WTC11 (cell line): ENCODE results near the gene LAMC1. TPM values are rescaled to one million over a fixed set of nuclear protein-coding genes. Genes with fewer than 3 reads are reported as not detected.

Source experiments
- ATAC-seq: fragments of 200-7000 bp; cut with Tn5 transposase; 2 replicates; pipeline ENCODE4 v1.10.0; 2021; ENCODE audit warnings: mild to moderate bottlenecking, moderate library complexity
- CTCF ChIA-PET: fragments of 300-600 bp; sonication (Branson Sonifier 250); formaldehyde crosslinking; loops from one replicate; lab custom pipeline; 2021; ENCODE audit warnings: antibody characterized with exemption; lab: Charles Lee
- POLR2A ChIA-PET: fragments of 350-600 bp; sonication (Branson Sonifier 250); formaldehyde crosslinking; loops from one replicate; lab custom pipeline; 2021; ENCODE audit warnings: antibody characterized with exemption; lab: Charles Lee
- DNase-seq: peaks from one replicate; pipeline ENCODE4 v3.0.0; 2021; ENCODE audit warnings: low spot score
- H3K27ac Mint-ChIP-seq: 2 replicates; pipeline ENCODE4 v1.8.0; 2021; ENCODE audit warnings: mixed read lengths
- H3K27me3 Mint-ChIP-seq: 2 replicates; pipeline ENCODE4 v1.8.0; 2021; ENCODE audit warnings: low read depth, mild to moderate bottlenecking, moderate library complexity, mixed read lengths
- H3K36me3 Mint-ChIP-seq: 2 replicates; pipeline ENCODE4 v1.8.0; 2021; ENCODE audit warnings: mixed read lengths
- H3K4me1 Mint-ChIP-seq: 2 replicates; pipeline ENCODE4 v1.8.0; 2022; ENCODE audit warnings: mixed read lengths
- H3K4me3 Mint-ChIP-seq: 2 replicates; pipeline ENCODE4 v1.8.0; 2021; ENCODE audit warnings: mild to moderate bottlenecking, moderate library complexity, mixed read lengths
- H3K9me3 Mint-ChIP-seq: 2 replicates; pipeline ENCODE4 v1.8.0; 2021; ENCODE audit warnings: mixed read lengths
- AFF4 ChIP-seq: sonication (generic); formaldehyde crosslinking; IDR thresholded peaks from 2 replicates; pipeline ENCODE4 v1.8.1; 2023; ENCODE audit warnings: mild to moderate bottlenecking, missing genetic modification reagents, borderline replicate concordance
- CREB1 ChIP-seq: sonication (generic); formaldehyde crosslinking; IDR thresholded peaks from 2 replicates; pipeline ENCODE4 v1.8.0; 2023; ENCODE audit warnings: mild to moderate bottlenecking, missing genetic modification reagents
- E2F4 ChIP-seq: sonication (generic); formaldehyde crosslinking; IDR thresholded peaks from 2 replicates; pipeline ENCODE4 v1.8.1; 2022; ENCODE audit warnings: low read depth, mild to moderate bottlenecking, moderate library complexity, missing genetic modification reagents, borderline replicate concordance
- EMX1 ChIP-seq: fragments of 250-450 bp; sonication (Bioruptor Pico); IDR thresholded peaks from 2 replicates; pipeline ENCODE4 v1.8.0; 2021; ENCODE audit warnings: mild to moderate bottlenecking
- ESRRA ChIP-seq: sonication (generic); formaldehyde crosslinking; IDR thresholded peaks from 2 replicates; pipeline ENCODE4 v1.8.1; 2022; ENCODE audit warnings: mild to moderate bottlenecking, missing genetic modification reagents, borderline replicate concordance
- FOXK1 ChIP-seq: sonication (generic); formaldehyde crosslinking; IDR thresholded peaks from 2 replicates; pipeline ENCODE4 v1.8.0; 2022; ENCODE audit warnings: mild to moderate bottlenecking, moderate library complexity, missing genetic modification reagents
- GRHL2 ChIP-seq: fragments of 250-450 bp; sonication (Bioruptor Pico); IDR thresholded peaks from 2 replicates; pipeline ENCODE4 v1.8.0; 2022; ENCODE audit warnings: mild to moderate bottlenecking, moderate library complexity; ENCODE audit not compliant: insufficient replicate concordance, severe bottlenecking
- GTF2I ChIP-seq: fragments of 250-450 bp; sonication (Bioruptor Pico); conservative IDR thresholded peaks from 2 replicates; pipeline ENCODE4 v1.4.0; 2021; ENCODE audit warnings: mild to moderate bottlenecking
- JUN ChIP-seq: sonication (generic); formaldehyde crosslinking; IDR thresholded peaks from 2 replicates; pipeline ENCODE4 v1.8.0; 2023; ENCODE audit warnings: mild to moderate bottlenecking, missing genetic modification reagents
- MAX ChIP-seq: sonication (generic); formaldehyde crosslinking; IDR thresholded peaks from 2 replicates; pipeline ENCODE4 v1.8.0; 2022; ENCODE audit warnings: mild to moderate bottlenecking, missing genetic modification reagents
- MXD4 ChIP-seq: fragments of 250-450 bp; sonication (Bioruptor Pico); IDR thresholded peaks from 2 replicates; pipeline ENCODE4 v1.8.0; 2021; ENCODE audit warnings: mild to moderate bottlenecking, moderate library complexity, borderline replicate concordance
- NFATC4 ChIP-seq: fragments of 250-450 bp; sonication (Bioruptor Pico); IDR thresholded peaks from 2 replicates; pipeline ENCODE4 v1.9.0; 2021; ENCODE audit warnings: mild to moderate bottlenecking
- NFE2L1 ChIP-seq: sonication (generic); formaldehyde crosslinking; IDR thresholded peaks from 2 replicates; pipeline ENCODE4 v1.8.1; 2023; ENCODE audit warnings: missing genetic modification reagents
- NR1H2 ChIP-seq: sonication (generic); formaldehyde crosslinking; IDR thresholded peaks from 2 replicates; pipeline ENCODE4 v1.9.0; 2021; ENCODE audit warnings: mild to moderate bottlenecking, moderate library complexity, missing genetic modification reagents
- NR3C1 ChIP-seq: sonication (generic); formaldehyde crosslinking; conservative IDR thresholded peaks from 2 replicates; pipeline ENCODE4 v1.8.1; 2023; ENCODE audit warnings: low read depth, mild to moderate bottlenecking, missing genetic modification reagents
- SOX15 ChIP-seq: fragments of 250-450 bp; sonication (Bioruptor Pico); IDR thresholded peaks from 2 replicates; pipeline ENCODE4 v1.9.0; 2021; ENCODE audit warnings: mild to moderate bottlenecking
- ZNF138 ChIP-seq: sonication (generic); formaldehyde crosslinking; conservative IDR thresholded peaks from 2 replicates; pipeline ENCODE4 v1.8.1; 2022; ENCODE audit warnings: mild to moderate bottlenecking, moderate library complexity, missing genetic modification reagents
- ZNF219 ChIP-seq: sonication (generic); formaldehyde crosslinking; IDR thresholded peaks from 2 replicates; pipeline ENCODE4 v1.8.0; 2023; ENCODE audit warnings: missing genetic modification reagents, mild to moderate bottlenecking, borderline replicate concordance
- ZNF232 ChIP-seq: sonication (generic); formaldehyde crosslinking; IDR thresholded peaks from 2 replicates; pipeline ENCODE4 v1.8.0; 2022; ENCODE audit warnings: mild to moderate bottlenecking, missing genetic modification reagents
- ZNF263 ChIP-seq: sonication (generic); formaldehyde crosslinking; IDR thresholded peaks from 2 replicates; pipeline ENCODE4 v1.8.1; 2022; ENCODE audit warnings: low read depth, mild to moderate bottlenecking, moderate library complexity, missing genetic modification reagents
- ZNF396 ChIP-seq: fragments of 250-450 bp; sonication (Bioruptor Pico); IDR thresholded peaks from 2 replicates; pipeline ENCODE4 v1.8.0; 2021; ENCODE audit warnings: mild to moderate bottlenecking, moderate library complexity, borderline replicate concordance
- ZNF423 ChIP-seq: fragments of 250-450 bp; sonication (Bioruptor Pico); IDR thresholded peaks from 2 replicates; pipeline ENCODE4 v2.1.2; 2022; ENCODE audit warnings: mild to moderate bottlenecking, moderate library complexity
- total RNA-seq: library from RNA; stranded (reverse); gene quantifications from 3 replicates; pipeline ENCODE4 v1.2.3, GENCODE V29; 2021
- TF ChIP-seq, protein P1 (sequence below): sonication (generic); formaldehyde crosslinking; IDR thresholded peaks from 2 replicates; pipeline ENCODE4 v1.8.0; 2022; ENCODE audit warnings: mild to moderate bottlenecking, missing genetic modification reagents
- TF ChIP-seq, protein P2 (sequence below): sonication (generic); formaldehyde crosslinking; IDR thresholded peaks from 2 replicates; pipeline ENCODE4 v1.8.1; 2022; ENCODE audit warnings: mild to moderate bottlenecking, moderate library complexity, missing genetic modification reagents
- TF ChIP-seq, protein P3 (sequence below): fragments of 250-450 bp; sonication (Bioruptor Pico); IDR thresholded peaks from 2 replicates; pipeline ENCODE4 v2.1.2; 2022; ENCODE audit warnings: mild to moderate bottlenecking, moderate library complexity
- TF ChIP-seq, protein P4 (sequence below): sonication (generic); formaldehyde crosslinking; IDR thresholded peaks from 2 replicates; pipeline ENCODE4 v1.8.1; 2023; ENCODE audit warnings: mild to moderate bottlenecking, missing genetic modification reagents

Gene LAMC1
- total RNA-seq, 1 experiment from 2014 or later = 162 TPM

GRCh38 chr1:183159960-183160359 lies 136.7 kb downstream of the LAMC1 start (continued):
- TF ChIP-seq, protein P1, sequence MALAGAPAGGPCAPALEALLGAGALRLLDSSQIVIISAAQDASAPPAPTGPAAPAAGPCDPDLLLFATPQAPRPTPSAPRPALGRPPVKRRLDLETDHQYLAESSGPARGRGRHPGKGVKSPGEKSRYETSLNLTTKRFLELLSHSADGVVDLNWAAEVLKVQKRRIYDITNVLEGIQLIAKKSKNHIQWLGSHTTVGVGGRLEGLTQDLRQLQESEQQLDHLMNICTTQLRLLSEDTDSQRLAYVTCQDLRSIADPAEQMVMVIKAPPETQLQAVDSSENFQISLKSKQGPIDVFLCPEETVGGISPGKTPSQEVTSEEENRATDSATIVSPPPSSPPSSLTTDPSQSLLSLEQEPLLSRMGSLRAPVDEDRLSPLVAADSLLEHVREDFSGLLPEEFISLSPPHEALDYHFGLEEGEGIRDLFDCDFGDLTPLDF (CRISPR knock-in tag) = no peak
- TF ChIP-seq SOX15 (CRISPR knock-in tag) = no peak
- no peak for TF ChIP-seq MAX (CRISPR knock-in tag)
- TF ChIP-seq, protein P2, sequence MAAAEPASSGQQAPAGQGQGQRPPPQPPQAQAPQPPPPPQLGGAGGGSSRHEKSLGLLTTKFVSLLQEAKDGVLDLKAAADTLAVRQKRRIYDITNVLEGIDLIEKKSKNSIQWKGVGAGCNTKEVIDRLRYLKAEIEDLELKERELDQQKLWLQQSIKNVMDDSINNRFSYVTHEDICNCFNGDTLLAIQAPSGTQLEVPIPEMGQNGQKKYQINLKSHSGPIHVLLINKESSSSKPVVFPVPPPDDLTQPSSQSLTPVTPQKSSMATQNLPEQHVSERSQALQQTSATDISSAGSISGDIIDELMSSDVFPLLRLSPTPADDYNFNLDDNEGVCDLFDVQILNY (CRISPR knock-in tag) = no peak
- no peak for TF ChIP-seq NFE2L1 (CRISPR knock-in tag)
- TF ChIP-seq GTF2I (CRISPR knock-in tag) = no peak
- no peak for TF ChIP-seq EMX1 (CRISPR knock-in tag)
- TF ChIP-seq ZNF423 (CRISPR knock-in tag) = no peak
- TF ChIP-seq GRHL2 (CRISPR knock-in tag) = no peak

GRCh38 chr1:183161391-183161790 lies 138.2 kb downstream of the LAMC1 start:
- Mint-ChIP-seq H3K27ac (no peak overlapping the region), H3K9me3 (no peaks in the 10 kb centered on the region), H3K27me3 (no peaks in the 10 kb centered on the region), H3K4me3 (no peak overlapping the region), H3K4me1 (peaks cover 16% of the 10 kb centered on the region), H3K36me3 (no peaks in the 10 kb centered on the region)
- CTCF ChIA-PET = interaction anchor here (0.6 kb wide), 1 partner anchor 263 kb away, joined by 4 read pairs; no protein-coding TSS in a partner anchor
- no peak for ATAC-seq
- POLR2A ChIA-PET = no interaction called here
- TF ChIP-seq NFATC4 (CRISPR knock-in tag) (no peak), AFF4 (CRISPR knock-in tag) (no peak), E2F4 (CRISPR knock-in tag) (no peak), FOXK1 (CRISPR knock-in tag) (no peak), ZNF219 (CRISPR knock-in tag) (no peak), JUN (CRISPR knock-in tag) (no peak), ZNF138 (CRISPR knock-in tag) (no peak), ZNF396 (CRISPR knock-in tag) (no peak), CREB1 (no peak), ZNF263 (no peak), ZNF232 (CRISPR knock-in tag) (no peak), NR1H2 (CRISPR knock-in tag) (no peak), ESRRA (no peak), MXD4 (CRISPR knock-in tag) (no peak), NR3C1 (CRISPR knock-in tag) (no peak)
- TF ChIP-seq, protein P3, sequence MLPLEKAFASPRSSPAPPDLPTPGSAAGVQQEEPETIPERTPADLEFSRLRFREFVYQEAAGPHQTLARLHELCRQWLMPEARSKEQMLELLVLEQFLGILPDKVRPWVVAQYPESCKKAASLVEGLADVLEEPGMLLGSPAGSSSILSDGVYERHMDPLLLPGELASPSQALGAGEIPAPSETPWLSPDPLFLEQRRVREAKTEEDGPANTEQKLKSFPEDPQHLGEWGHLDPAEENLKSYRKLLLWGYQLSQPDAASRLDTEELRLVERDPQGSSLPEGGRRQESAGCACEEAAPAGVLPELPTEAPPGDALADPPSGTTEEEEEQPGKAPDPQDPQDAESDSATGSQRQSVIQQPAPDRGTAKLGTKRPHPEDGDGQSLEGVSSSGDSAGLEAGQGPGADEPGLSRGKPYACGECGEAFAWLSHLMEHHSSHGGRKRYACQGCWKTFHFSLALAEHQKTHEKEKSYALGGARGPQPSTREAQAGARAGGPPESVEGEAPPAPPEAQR (CRISPR knock-in tag) = no peak
- TF ChIP-seq, protein P4, sequence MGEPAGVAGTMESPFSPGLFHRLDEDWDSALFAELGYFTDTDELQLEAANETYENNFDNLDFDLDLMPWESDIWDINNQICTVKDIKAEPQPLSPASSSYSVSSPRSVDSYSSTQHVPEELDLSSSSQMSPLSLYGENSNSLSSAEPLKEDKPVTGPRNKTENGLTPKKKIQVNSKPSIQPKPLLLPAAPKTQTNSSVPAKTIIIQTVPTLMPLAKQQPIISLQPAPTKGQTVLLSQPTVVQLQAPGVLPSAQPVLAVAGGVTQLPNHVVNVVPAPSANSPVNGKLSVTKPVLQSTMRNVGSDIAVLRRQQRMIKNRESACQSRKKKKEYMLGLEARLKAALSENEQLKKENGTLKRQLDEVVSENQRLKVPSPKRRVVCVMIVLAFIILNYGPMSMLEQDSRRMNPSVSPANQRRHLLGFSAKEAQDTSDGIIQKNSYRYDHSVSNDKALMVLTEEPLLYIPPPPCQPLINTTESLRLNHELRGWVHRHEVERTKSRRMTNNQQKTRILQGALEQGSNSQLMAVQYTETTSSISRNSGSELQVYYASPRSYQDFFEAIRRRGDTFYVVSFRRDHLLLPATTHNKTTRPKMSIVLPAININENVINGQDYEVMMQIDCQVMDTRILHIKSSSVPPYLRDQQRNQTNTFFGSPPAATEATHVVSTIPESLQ (CRISPR knock-in tag) = no peak
- DNase-seq = no peak
